GM21526 (cell line): Measurements from ENCODE around the gene ASIC4.

Experiments
- ATAC-seq: cut with Tn5 transposase; IDR thresholded peaks from one replicate; pipeline ENCODE4 v1.9.1; 2021; ENCODE audit warnings: moderate library complexity; ENCODE audit not compliant: unreplicated experiment, low FRiP score

The ASIC4 gene

DNA sequence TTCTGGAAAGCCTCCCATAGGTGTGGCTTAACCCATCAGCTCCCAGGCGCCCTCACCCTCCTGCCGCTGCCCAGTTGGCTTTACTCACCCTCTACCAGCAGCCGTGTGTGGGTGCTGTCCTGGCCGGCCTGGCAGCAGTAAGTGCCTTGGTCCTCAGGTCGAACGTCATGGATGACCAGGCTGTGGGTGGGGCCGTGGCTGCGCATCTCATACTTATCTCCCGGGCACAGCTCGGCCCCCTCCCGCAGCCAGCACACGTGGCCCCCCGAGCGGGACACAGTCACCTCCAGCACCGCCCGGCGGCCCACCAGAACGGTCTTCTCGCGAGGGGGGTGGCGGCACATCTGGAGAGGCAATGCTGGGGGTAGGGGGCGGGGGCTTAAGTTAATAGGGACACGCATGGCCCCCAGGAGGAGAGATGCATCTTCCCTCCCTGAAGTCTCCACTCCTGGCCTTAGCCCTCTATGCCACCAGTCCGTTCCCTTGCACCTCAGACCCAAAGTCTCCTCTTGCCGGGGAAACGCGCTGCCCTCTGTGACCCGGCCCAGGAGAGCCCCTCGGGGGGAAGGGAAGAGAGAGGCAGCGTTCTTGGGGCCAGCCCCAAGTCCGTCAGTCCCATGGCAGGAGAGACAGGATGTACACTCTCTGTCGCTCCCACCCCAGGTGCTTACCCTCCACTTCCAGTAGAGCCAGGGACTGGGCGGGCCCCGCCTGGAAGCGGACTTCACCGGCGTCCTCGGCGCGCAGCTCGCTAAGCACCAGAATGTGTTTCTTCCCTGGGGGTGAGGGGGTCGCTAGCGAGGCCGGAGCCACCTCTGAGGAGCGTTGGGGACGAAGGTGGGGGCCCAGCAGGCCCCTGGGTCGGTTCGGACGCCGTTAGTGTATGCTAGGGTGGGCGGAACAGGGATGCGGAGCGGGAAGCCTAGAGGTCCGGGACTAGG is 37.4 kb downstream of the ASIC4 start:
- ATAC-seq: no peak

- peak; percentile 88 for ATAC-seq
Measured at GRCh38 chr2:219552382-219553167, 38.3 kb downstream of the ASIC4 start.

- no peak for ATAC-seq
Measured at GRCh38 chr2:219553168-219553417, 38.8 kb downstream of the ASIC4 start.

- ATAC-seq: no peak
Measured at GRCh38 chr2:219553463-219553963, 39.2 kb downstream of the ASIC4 start.

GRCh38 chr2:219554350-219554749 is 40.1 kb downstream of the ASIC4 start:
- ATAC-seq: no peak

GRCh38 chr2:219555956-219556355 is 41.7 kb downstream of the ASIC4 start:
- no peak for ATAC-seq

DNA sequence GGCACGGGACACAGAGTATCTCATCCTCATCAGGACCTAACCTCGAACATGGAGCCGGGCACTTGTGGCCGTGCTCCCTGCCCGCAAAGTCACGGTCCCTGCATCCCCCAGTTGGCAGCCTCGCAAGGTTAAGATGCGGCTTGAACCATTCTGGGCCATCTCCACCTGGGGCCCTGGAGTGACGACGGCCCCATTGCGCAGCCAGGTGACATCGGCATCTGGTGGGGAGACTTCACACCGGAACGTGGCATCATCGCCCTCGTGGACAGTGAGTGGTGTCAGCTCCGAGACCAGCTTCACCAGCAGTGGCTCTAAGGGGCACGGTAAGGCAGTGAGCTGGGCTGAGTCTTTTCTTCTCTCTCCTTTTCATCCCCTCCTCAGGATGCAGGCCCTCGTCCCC is 42.1 kb downstream of the ASIC4 start:
- no peak for ATAC-seq

- ATAC-seq: no peak
Measured at GRCh38 chr2:219557320-219557719, 43.0 kb downstream of the ASIC4 start.

DNA sequence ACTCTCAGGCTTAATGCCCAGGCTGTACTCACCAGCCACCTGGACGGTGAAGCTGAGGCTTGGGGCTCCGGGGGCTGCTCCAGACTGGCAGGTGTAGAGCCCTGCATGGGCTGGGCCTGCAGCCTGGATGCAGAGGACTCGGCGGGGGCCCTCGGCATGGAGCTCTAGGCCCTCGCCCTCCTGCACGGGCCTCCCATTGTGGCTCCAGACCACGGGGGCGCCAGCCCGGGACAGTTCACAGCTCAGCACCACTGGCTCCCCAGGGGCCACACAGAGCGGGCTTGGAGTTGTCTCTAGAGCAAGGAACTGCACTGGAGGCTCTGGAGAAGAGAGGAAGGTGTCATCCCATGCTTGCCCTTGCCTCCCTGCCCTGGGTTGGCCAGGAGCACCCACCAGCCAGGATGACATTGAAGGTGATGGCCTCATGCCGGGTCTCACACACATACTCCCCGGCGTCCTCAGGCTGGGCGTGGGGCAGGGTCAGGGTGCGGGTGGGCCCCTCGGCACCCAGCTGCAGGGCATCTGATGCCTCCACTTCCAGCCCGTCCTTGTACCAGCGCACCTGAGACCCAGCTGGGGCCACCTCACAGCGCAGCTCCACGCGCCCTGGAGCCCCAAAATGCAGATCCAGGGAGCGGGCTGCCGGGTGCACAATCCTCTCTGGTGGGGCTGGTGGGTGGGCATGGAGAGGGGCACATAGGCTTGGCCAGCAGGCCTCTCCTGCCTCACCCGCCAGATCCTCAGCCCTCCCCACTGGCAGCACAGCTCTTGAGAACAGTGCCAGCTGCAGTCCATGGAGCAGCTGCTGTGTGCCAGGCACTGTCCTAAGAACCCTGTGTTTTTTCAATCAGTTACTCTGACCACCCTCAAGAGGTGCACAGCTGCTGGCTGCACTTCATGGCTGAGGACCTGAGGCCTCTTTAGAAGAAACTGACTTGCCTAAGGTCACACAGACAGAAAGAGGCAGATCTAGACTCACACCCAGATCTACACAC is 43.8 kb downstream of the ASIC4 start:
- ATAC-seq: no peak

GRCh38 chr2:219559156-219559915 is 45.1 kb downstream of the ASIC4 start:
- no peak for ATAC-seq

- no peak for ATAC-seq
Measured at GRCh38 chr2:219560037-219560892, 46.0 kb downstream of the ASIC4 start.

GRCh38 chr2:219560893-219561178 is 46.6 kb downstream of the ASIC4 start:
- ATAC-seq: no peak

- ATAC-seq: no peak
Measured at GRCh38 chr2:219561179-219562048, 47.1 kb downstream of the ASIC4 start.

DNA sequence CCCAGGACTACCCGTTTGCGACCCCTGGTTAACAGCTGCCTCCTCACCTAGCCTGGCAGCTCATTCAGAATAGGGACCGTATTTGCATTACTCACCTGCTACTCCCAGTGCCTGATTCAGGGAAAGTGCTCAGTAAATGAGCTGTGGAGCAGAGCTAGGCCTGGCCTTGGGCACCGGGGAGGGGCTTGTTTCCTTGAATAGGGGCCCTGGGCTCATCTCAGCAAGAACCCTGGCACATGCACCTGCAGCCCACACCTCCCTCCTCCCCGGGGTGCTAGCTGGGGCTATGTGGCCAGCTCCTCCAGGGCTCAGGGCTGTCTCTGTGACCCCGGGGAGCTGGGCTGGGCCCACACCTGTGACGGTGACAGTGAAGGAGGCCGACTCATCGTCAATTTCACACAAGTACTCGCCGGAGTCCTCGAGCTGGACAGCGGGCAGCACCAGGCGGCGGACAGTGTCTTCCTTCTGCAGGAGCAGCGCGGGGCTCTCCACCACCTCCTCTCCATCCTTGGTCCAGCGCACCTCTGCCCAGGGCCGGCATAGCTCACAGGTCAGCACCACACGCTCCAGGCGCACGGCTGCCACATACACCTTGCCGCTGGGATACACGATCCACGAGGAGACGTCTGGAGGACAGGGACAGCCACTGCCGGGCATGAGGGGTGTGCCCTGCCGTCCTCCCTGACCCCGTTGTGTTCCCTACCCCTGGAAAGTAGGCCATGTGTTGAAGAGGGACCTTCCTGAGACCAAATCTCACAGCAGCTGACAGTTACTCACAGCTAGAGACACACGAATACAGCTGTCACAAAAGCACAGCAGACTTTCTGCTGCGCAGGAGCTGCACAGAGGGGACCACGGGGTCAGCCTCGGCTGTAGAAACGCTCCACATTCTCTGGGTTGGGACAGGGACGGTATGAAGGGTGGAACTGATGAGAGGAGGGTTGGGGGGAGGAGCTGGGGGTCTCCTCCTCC is 48.1 kb downstream of the ASIC4 start:
- no peak for ATAC-seq

GRCh38 chr2:219563271-219563928 is 49.1 kb downstream of the ASIC4 start:
- ATAC-seq: no peak
